ENCODE data around the gene TLE6. TPM values are rescaled to one million over a fixed set of nuclear protein-coding genes. Genes with fewer than 3 reads are reported as not detected.

TLE6 gene
- total and polyA plus RNA-seq, 12 donors = 0.34 to 3.5 (median 0.64) TPM; not detected in 3

- WGBS, 2 donors = 99% methylated on average over 8 of the region's 8 CpGs
Measured at GRCh38 chr19:3014135-3014534, 36.8 kb downstream of the TLE6 start.

DNA sequence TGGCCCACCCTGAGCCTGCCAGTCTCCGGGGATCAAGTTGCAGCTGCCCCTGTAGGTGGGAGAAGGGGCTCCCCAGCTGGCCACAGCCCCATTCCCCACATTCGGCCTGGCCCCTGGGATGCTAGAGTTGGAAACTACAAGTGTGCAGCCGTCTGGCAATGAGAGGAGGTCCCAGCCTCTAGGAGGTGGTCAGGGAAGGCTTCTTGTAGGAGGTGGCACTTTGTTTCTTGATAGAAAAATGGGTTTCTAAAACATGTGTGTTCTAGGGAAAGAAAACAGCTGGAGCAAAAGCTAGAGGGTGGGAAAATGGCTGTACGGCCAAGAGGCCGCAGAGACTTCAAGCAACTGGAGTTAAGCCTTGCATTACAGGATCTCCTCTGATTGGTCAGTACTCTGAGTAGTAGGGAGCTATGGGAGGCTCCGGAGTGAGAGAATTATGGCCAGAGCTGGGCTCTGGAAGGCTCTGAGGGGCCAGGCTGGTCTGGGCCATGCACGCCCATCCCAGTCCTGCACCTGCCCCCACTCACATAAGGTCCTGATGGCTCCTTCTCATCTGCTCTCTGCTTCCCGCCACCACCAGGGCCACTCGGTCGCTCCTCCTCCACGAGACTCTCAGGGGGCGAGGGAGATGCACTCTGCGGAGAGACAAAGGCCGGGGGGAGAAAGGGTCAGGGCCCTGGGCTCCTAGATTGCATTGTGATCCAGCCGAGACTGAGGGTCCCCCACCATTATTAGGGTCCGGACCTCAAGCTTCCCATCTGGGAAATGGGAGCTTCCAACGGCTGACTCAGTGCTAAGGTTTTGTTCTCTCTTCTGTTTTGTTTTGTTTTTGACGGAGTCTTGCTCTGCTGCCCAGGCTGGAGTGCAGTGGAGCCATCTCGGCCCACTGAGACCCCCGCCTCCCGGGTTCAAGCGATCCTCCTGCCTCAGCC lies 38.0 kb downstream of the TLE6 start:
- no peak overlapping the region for H3K27ac ChIP-seq
- ATAC-seq (no peak), DNase-seq (no peak)
- intact Hi-C loops (cut with DNase I) = no loop called here
- H3K4me1 ChIP-seq = no peaks in the 10 kb centered on the region
- no peaks in the 10 kb centered on the region for H3K27me3 ChIP-seq
- H3K36me3 ChIP-seq = peaks cover 0 to 73% (median 4%) of the 10 kb centered on the region in 9 donors
- no peak for TF ChIP-seq CTCF (IDR thresholded peaks at IDR 0.05)
- H3K4me3 ChIP-seq = no peak overlapping the region
- no peaks in the 10 kb centered on the region for H3K9me3 ChIP-seq
- WGBS, 2 donors = 94% methylated on average over 22 of the region's 22 CpGs

More at GRCh38 chr19:3014135-3014534, 36.8 kb downstream of the TLE6 start:
- Histone ChIP-seq H3K36me3 (peaks cover 0 to 76% (median 8%) of the 10 kb centered on the region in 9 donors), H3K27ac (no peak overlapping the region), H3K9me3 (no peaks in the 10 kb centered on the region), H3K27me3 (no peaks in the 10 kb centered on the region), H3K4me1 (no peaks in the 10 kb centered on the region), H3K4me3 (no peak overlapping the region)
- ATAC-seq (no peak), DNase-seq (no peak)
- no peak for TF ChIP-seq CTCF (IDR thresholded peaks at IDR 0.05)
- intact Hi-C loops (cut with DNase I) = no loop called here

GRCh38 chr19:3017923-3018322 lies 40.6 kb downstream of the TLE6 start:
- no peak for DNase-seq
- Histone ChIP-seq H3K36me3 (peaks cover 0 to 48% (median 4%) of the 10 kb centered on the region in 9 donors), H3K9me3 (no peaks in the 10 kb centered on the region), H3K4me1 (no peaks in the 10 kb centered on the region), H3K27ac (no peak overlapping the region), H3K27me3 (no peaks in the 10 kb centered on the region), H3K4me3 (no peak overlapping the region)
- no peak for TF ChIP-seq CTCF (IDR thresholded peaks at IDR 0.05)
- intact Hi-C loops (cut with DNase I) = no loop called here
- 90 to 99% methylated on average over 7 of the region's 7 CpGs for WGBS, 2 donors
- ATAC-seq = no peak

DNA sequence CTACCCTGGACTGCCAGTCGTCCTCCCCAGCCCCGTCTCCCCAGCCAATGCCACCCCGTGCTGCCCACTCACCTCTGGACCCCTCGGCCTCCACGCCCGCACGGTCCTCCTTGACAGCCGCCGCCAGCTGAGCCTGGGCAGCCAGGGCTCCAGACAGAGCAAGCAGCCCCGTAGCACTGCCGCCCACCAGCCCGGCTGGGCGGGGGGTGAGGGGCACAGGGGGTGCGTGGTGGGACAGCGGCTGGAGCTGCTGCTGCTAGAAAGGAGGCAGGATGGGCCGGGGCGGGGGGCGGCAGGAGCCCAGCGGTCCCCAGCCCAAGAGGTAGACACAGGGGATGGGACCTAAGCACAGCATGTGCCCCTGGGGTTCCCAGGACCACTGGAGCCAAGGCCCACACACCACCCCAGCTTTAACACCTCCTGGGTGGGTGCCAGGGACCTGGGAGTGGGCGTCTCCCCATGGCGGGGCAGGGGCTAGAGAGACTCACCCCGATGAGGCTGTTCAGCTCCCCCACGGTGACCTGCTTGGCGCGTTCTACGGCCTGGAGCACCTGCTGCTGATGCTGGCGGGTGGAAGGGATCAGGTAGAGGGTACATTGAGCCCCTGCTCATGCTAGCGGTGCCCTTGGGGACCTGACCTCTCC lies 42.0 kb downstream of the TLE6 start:
- peaks cover 0 to 3% (median 0%) of the 10 kb centered on the region in 7 donors for H3K27me3 ChIP-seq
- intact Hi-C loops (cut with DNase I) = no loop called here
- WGBS, 2 donors = 94 to 96% methylated on average over 28 of the region's 28 CpGs

More for the DNA sequence above, 42.0 kb downstream of the TLE6 start:
- TF ChIP-seq CTCF (IDR thresholded peaks at IDR 0.05) = no peak
- ATAC-seq (peak in 1 of 8 donors; percentile 29), DNase-seq (no peak)
- no peak overlapping the region for H3K27ac ChIP-seq
- H3K4me1 ChIP-seq = no peaks in the 10 kb centered on the region
- no peak overlapping the region for H3K4me3 ChIP-seq
- no peaks in the 10 kb centered on the region for H3K9me3 ChIP-seq
- H3K36me3 ChIP-seq = peaks cover 0 to 34% (median 2%) of the 10 kb centered on the region in 9 donors

Data from heart right ventricle (tissue), 16 donors.